Karpas-422 (cell line): ENCODE results near the gene NUP98. TPM values are rescaled to one million over a fixed set of nuclear protein-coding genes. Genes with fewer than 3 reads are reported as not detected.

Experiments used
- DNase-seq: peaks from one replicate; pipeline ENCODE4 v3.0.0-alpha.2; 2015
- H2AFZ ChIP-seq: fragments of 200-600 bp; sonication (generic); 2 replicates; pipeline ENCODE4 v1.6.1; 2014; ENCODE audit warnings: antibody characterized with exemption, low read length, mixed read lengths
- H3K27ac ChIP-seq: fragments of 200-600 bp; sonication (generic); 2 replicates; pipeline ENCODE4 v1.5.1; 2014; ENCODE audit warnings: mild to moderate bottlenecking, low read length, moderate library complexity
- H3K27me3 ChIP-seq: fragments of 200-600 bp; sonication (generic); 2 replicates; pipeline ENCODE4 v1.6.1; 2014; ENCODE audit warnings: low read length, mixed read lengths
- H3K36me3 ChIP-seq: fragments of 200-600 bp; sonication (generic); 2 replicates; pipeline ENCODE4 v1.6.1; 2014; ENCODE audit warnings: low read length, mixed read lengths; ENCODE audit not compliant: insufficient read depth
- H3K4me1 ChIP-seq: fragments of 200-600 bp; sonication (generic); 2 replicates; pipeline ENCODE4 v1.6.1; 2014; ENCODE audit warnings: mild to moderate bottlenecking, low read length, mixed read lengths
- H3K4me2 ChIP-seq: fragments of 200-600 bp; sonication (generic); 2 replicates; pipeline ENCODE4 v1.6.1; 2014; ENCODE audit warnings: low read length, low read depth, mild to moderate bottlenecking; ENCODE audit not compliant: poor library complexity, severe bottlenecking
- H3K4me3 ChIP-seq: fragments of 200-600 bp; sonication (generic); 2 replicates; pipeline ENCODE4 v1.5.1; 2014; ENCODE audit warnings: mild to moderate bottlenecking, antibody characterized with exemption, low read length, mixed read lengths
- H3K79me2 ChIP-seq: fragments of 200-600 bp; sonication (generic); 2 replicates; pipeline ENCODE4 v1.6.1; 2014; ENCODE audit warnings: mild to moderate bottlenecking, low read length, mixed read lengths
- H3K9ac ChIP-seq: fragments of 200-600 bp; sonication (generic); 2 replicates; pipeline ENCODE4 v1.6.0; 2014; ENCODE audit warnings: low read length
- H3K9me2 ChIP-seq: fragments of 200-600 bp; sonication (generic), shearing (Covaris generic); replicated peaks from 2 replicates; pipeline ENCODE4 v1.6.0; 2014; ENCODE audit warnings: mild to moderate bottlenecking, low read length, moderate library complexity; ENCODE audit not compliant: insufficient read depth
- H3K9me3 ChIP-seq: fragments of 300-700, 200-600 bp; sonication (generic); 2 replicates; pipeline ENCODE4 v1.6.1; 2014; ENCODE audit warnings: low read length, mixed read lengths
- H4K20me1 ChIP-seq: fragments of 200-600 bp; sonication (generic); 2 replicates; pipeline ENCODE4 v1.6.1; 2014; ENCODE audit warnings: mild to moderate bottlenecking, antibody characterized with exemption, low read length, low read depth; ENCODE audit not compliant: insufficient read depth
- total RNA-seq: library from RNA; depleted of rRNA; stranded (reverse); fragments of >200 nt; shearing (Covaris generic); gene quantifications from 2 replicates; pipeline ENCODE4 v1.2.3, GENCODE V29; 2014; ENCODE audit warnings: low replicate concordance

The NUP98 gene
- total RNA-seq, 1 experiment from 2014 or later, result 124 TPM

GRCh38 chr11:3683039-3683438, 114.3 kb downstream of the NUP98 start:
- Histone ChIP-seq H3K36me3 (peaks cover 79% of the 10 kb centered on the region), H2AFZ (no peak overlapping the region), H3K4me3 (no peak overlapping the region), H3K9ac (no peak overlapping the region), H3K4me1 (no peaks in the 10 kb centered on the region), H3K9me2 (no peaks in the 10 kb centered on the region), H3K79me2 (no peaks in the 10 kb centered on the region), H3K9me3 (no peaks in the 10 kb centered on the region), H3K27me3 (no peaks in the 10 kb centered on the region), H4K20me1 (no peaks in the 10 kb centered on the region), H3K27ac (no peak overlapping the region), H3K4me2 (no peak overlapping the region)
- no peak for DNase-seq

- no peak overlapping the region for H3K4me2 ChIP-seq
- H3K9me3 ChIP-seq, result no peaks in the 10 kb centered on the region
- no peaks in the 10 kb centered on the region for H3K4me1 ChIP-seq
- no peak overlapping the region for H2AFZ ChIP-seq
- no peak for DNase-seq
- H3K9ac ChIP-seq, result no peak overlapping the region
- no peaks in the 10 kb centered on the region for H3K27me3 ChIP-seq
- H3K9me2 ChIP-seq, result no peaks in the 10 kb centered on the region
- H3K27ac ChIP-seq, result no peak overlapping the region
- H3K79me2 ChIP-seq, result no peaks in the 10 kb centered on the region
- no peaks in the 10 kb centered on the region for H4K20me1 ChIP-seq
- H3K4me3 ChIP-seq, result no peak overlapping the region
- H3K36me3 ChIP-seq, result peaks cover 80% of the 10 kb centered on the region
These were observed 118.3 kb downstream of the NUP98 start for GRCh38 chr11:3679077-3679476.

GRCh38 chr11:3675971-3676370, 121.4 kb downstream of the NUP98 start:
- Histone ChIP-seq H3K9me3 (no peaks in the 10 kb centered on the region), H4K20me1 (no peaks in the 10 kb centered on the region), H3K36me3 (peaks cover 61% of the 10 kb centered on the region), H3K4me2 (no peak overlapping the region), H3K4me1 (no peaks in the 10 kb centered on the region), H3K4me3 (no peak overlapping the region), H3K9me2 (no peaks in the 10 kb centered on the region), H3K79me2 (no peaks in the 10 kb centered on the region), H3K27ac (no peak overlapping the region), H3K9ac (no peak overlapping the region), H2AFZ (no peak overlapping the region), H3K27me3 (no peaks in the 10 kb centered on the region)
- no peak for DNase-seq

- DNase-seq, result no peak
- H3K27ac ChIP-seq, result no peak overlapping the region
- H3K4me1 ChIP-seq, result no peaks in the 10 kb centered on the region
These were observed 123.2 kb downstream of the NUP98 start for GRCh38 chr11:3674189-3674588.

GRCh38 chr11:3671334-3672254, 125.8 kb downstream of the NUP98 start, which contains the start of gene CHRNA10:
Gene CHRNA10 (minus strand): TSS chr11:3671384. CDS start chr11:3671312, 72 bp downstream.
- Histone ChIP-seq H3K4me1 (no peaks in the 10 kb centered on the region), H3K27ac (no peak within 1 kb of the TSS), H3K9me3 (no peaks in the 10 kb centered on the region), H3K9ac (no peak within 1 kb of the TSS), H3K4me3 (no peak within 1 kb of the TSS), H3K4me2 (no peak within 1 kb of the TSS), H2AFZ (no peak within 1 kb of the TSS), H4K20me1 (no peaks in the 10 kb centered on the region), H3K27me3 (no peaks in the 10 kb centered on the region), H3K36me3 (peaks cover 28% of the 10 kb centered on the region), H3K79me2 (no peaks in the 10 kb centered on the region), H3K9me2 (no peaks in the 10 kb centered on the region)
- DNase-seq, result no peak

More at GRCh38 chr11:3674189-3674588, 123.2 kb downstream of the NUP98 start:
- H4K20me1 ChIP-seq, result no peaks in the 10 kb centered on the region
- H3K9me3 ChIP-seq, result no peaks in the 10 kb centered on the region
- H2AFZ ChIP-seq, result no peak overlapping the region
- H3K27me3 ChIP-seq, result no peaks in the 10 kb centered on the region
- H3K9ac ChIP-seq, result no peak overlapping the region
- H3K36me3 ChIP-seq, result peaks cover 50% of the 10 kb centered on the region
- H3K4me2 ChIP-seq, result no peak overlapping the region
- H3K79me2 ChIP-seq, result no peaks in the 10 kb centered on the region
- H3K4me3 ChIP-seq, result no peak overlapping the region
- no peaks in the 10 kb centered on the region for H3K9me2 ChIP-seq

- no peaks in the 10 kb centered on the region for H3K79me2 ChIP-seq
- DNase-seq, result no peak
- H2AFZ ChIP-seq, result no peak overlapping the region
- no peak overlapping the region for H3K4me2 ChIP-seq
- H3K27me3 ChIP-seq, result no peaks in the 10 kb centered on the region
- H3K9me2 ChIP-seq, result no peaks in the 10 kb centered on the region
- no peak overlapping the region for H3K9ac ChIP-seq
- no peaks in the 10 kb centered on the region for H4K20me1 ChIP-seq
- H3K27ac ChIP-seq, result no peak overlapping the region
- peaks cover 12% of the 10 kb centered on the region for H3K36me3 ChIP-seq
- no peaks in the 10 kb centered on the region for H3K9me3 ChIP-seq
- H3K4me1 ChIP-seq, result no peaks in the 10 kb centered on the region
- no peak overlapping the region for H3K4me3 ChIP-seq
These were observed 127.6 kb downstream of the NUP98 start for GRCh38 chr11:3669742-3670183.

- no peak overlapping the region for H3K27ac ChIP-seq
- no peaks in the 10 kb centered on the region for H3K4me1 ChIP-seq
- H3K9ac ChIP-seq, result no peak overlapping the region
- H3K36me3 ChIP-seq, result peaks cover 6% of the 10 kb centered on the region
- no peak for DNase-seq
- no peaks in the 10 kb centered on the region for H3K9me3 ChIP-seq
- no peaks in the 10 kb centered on the region for H3K79me2 ChIP-seq
- no peaks in the 10 kb centered on the region for H3K9me2 ChIP-seq
- no peak overlapping the region for H2AFZ ChIP-seq
- 0 out of 2 replicates have a peak, but pooled peaks cover 2% of the 10 kb centered on the region for H4K20me1 ChIP-seq
- H3K27me3 ChIP-seq, result no peaks in the 10 kb centered on the region
- no peak overlapping the region for H3K4me2 ChIP-seq
- H3K4me3 ChIP-seq, result no peak overlapping the region
These were observed 128.2 kb downstream of the NUP98 start for GRCh38 chr11:3669128-3669527.

GRCh38 chr11:3667149-3668035, 130.0 kb downstream of the NUP98 start:
- Histone ChIP-seq H3K79me2 (no peaks in the 10 kb centered on the region), H3K4me2 (no peak overlapping the region), H4K20me1 (0 out of 2 replicates have a peak, but pooled peaks cover 4% of the 10 kb centered on the region), H3K36me3 (peaks cover 2% of the 10 kb centered on the region; the same call in 1 of the 2 replicates), H2AFZ (no peak overlapping the region), H3K27ac (no peak overlapping the region), H3K9me3 (no peaks in the 10 kb centered on the region), H3K27me3 (no peaks in the 10 kb centered on the region), H3K4me1 (no peaks in the 10 kb centered on the region), H3K9me2 (no peaks in the 10 kb centered on the region), H3K9ac (no peak overlapping the region), H3K4me3 (no peak overlapping the region)
- DNase-seq, result no peak
